Measurements from ENCODE around the gene EIF4E1B. TPM values are rescaled to one million over a fixed set of nuclear protein-coding genes. Genes with fewer than 3 reads are reported as not detected.

EIF4E1B gene
- polyA plus RNA-seq, 1 donor from 2014 or later = 0.82 TPM

DNA sequence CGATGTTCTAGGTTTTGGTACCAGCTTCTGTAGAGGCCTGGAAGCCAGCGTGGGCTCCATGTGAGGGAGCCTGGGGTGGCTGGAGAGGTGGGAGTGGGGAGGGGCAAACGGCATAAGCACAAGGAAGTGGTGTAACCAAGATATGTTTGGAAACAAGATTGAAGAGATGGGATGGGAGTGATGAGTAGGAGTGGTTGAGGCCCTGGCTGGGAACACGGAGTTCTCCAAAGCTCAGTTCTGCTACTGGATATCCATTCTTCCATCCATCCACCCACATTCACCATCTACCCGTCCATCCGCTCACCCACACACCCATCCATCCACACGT is 29.0 kb downstream of the EIF4E1B start:
- H3K9me3 ChIP-seq (ENCODE audit: low read length) = no peaks in the 10 kb centered on the region
- TF ChIP-seq REST (IDR thresholded peaks at IDR 0.05; ENCODE audit: borderline replicate concordance) = no peak
- TF ChIP-seq EZH2 (IDR thresholded peaks at IDR 0.05; ENCODE audit: borderline replicate concordance, insufficient read depth, low read length, poor library complexity, severe bottlenecking) = no peak
- no peak for TF ChIP-seq SMC3 (conservative IDR thresholded peaks at IDR 0.05; ENCODE audit: poor library complexity)
- no peak for TF ChIP-seq RAD21 (conservative IDR thresholded peaks at IDR 0.05)
- TF ChIP-seq, protein P1, sequence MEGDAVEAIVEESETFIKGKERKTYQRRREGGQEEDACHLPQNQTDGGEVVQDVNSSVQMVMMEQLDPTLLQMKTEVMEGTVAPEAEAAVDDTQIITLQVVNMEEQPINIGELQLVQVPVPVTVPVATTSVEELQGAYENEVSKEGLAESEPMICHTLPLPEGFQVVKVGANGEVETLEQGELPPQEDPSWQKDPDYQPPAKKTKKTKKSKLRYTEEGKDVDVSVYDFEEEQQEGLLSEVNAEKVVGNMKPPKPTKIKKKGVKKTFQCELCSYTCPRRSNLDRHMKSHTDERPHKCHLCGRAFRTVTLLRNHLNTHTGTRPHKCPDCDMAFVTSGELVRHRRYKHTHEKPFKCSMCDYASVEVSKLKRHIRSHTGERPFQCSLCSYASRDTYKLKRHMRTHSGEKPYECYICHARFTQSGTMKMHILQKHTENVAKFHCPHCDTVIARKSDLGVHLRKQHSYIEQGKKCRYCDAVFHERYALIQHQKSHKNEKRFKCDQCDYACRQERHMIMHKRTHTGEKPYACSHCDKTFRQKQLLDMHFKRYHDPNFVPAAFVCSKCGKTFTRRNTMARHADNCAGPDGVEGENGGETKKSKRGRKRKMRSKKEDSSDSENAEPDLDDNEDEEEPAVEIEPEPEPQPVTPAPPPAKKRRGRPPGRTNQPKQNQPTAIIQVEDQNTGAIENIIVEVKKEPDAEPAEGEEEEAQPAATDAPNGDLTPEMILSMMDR (IDR thresholded peaks at IDR 0.05; ENCODE audit: poor library complexity, severe bottlenecking) = no peak
- TF ChIP-seq POLR2AphosphoS5 (IDR thresholded peaks at IDR 0.05) = no peak
- no peaks in the 10 kb centered on the region for H3K9me2 ChIP-seq (ENCODE audit: insufficient read depth, low read length)
- no peak overlapping the region for H3K27ac ChIP-seq (ENCODE audit: low read length)
- no peak overlapping the region for H2AFZ ChIP-seq (ENCODE audit: low read depth, low read length)
- no peaks in the 10 kb centered on the region for H4K20me1 ChIP-seq (ENCODE audit: insufficient read depth)
- H3F3A ChIP-seq (ENCODE audit: insufficient read depth, low read length, poor library complexity, severe bottlenecking) = no peaks in the 10 kb centered on the region
- H3K79me2 ChIP-seq (replicated peaks; ENCODE audit: insufficient read depth, low read length) = no peaks in the 10 kb centered on the region
- no peaks in the 10 kb centered on the region for H3K27me3 ChIP-seq (ENCODE audit: insufficient read depth, low read depth, low read length)
- H3K4me3 ChIP-seq (ENCODE audit: low read length) = no peak overlapping the region
- H3K9ac ChIP-seq (ENCODE audit: low read length) = no peak overlapping the region
- H3K4me2 ChIP-seq (ENCODE audit: low read length) = no peak overlapping the region
- no peaks in the 10 kb centered on the region for H3K36me3 ChIP-seq (ENCODE audit: insufficient read depth, low read length)

- Histone ChIP-seq H3F3A (ENCODE audit: insufficient read depth, low read length, poor library complexity, severe bottlenecking) (no peaks in the 10 kb centered on the region), H3K36me3 (ENCODE audit: insufficient read depth, low read length) (no peaks in the 10 kb centered on the region), H3K27me3 (ENCODE audit: insufficient read depth, low read depth, low read length) (no peaks in the 10 kb centered on the region), H2AFZ (ENCODE audit: low read depth, low read length) (no peak overlapping the region), H3K4me3 (ENCODE audit: low read length) (no peak overlapping the region), H3K9me2 (ENCODE audit: insufficient read depth, low read length) (no peaks in the 10 kb centered on the region), H3K4me2 (ENCODE audit: low read length) (no peak overlapping the region), H3K27ac (ENCODE audit: low read length) (no peak overlapping the region), H4K20me1 (ENCODE audit: insufficient read depth) (no peaks in the 10 kb centered on the region), H3K9ac (ENCODE audit: low read length) (no peak overlapping the region), H3K9me3 (ENCODE audit: low read length) (no peaks in the 10 kb centered on the region), H3K79me2 (replicated peaks; ENCODE audit: insufficient read depth, low read length) (no peaks in the 10 kb centered on the region)
- TF ChIP-seq, protein P1 (IDR thresholded peaks at IDR 0.05; ENCODE audit: poor library complexity, severe bottlenecking) = no peak
- TF ChIP-seq TAF1 (IDR thresholded peaks at IDR 0.05; ENCODE audit: low read depth) (no peak), SMC3 (conservative IDR thresholded peaks at IDR 0.05; ENCODE audit: poor library complexity) (no peak), EZH2 (IDR thresholded peaks at IDR 0.05; ENCODE audit: borderline replicate concordance, insufficient read depth, low read length, poor library complexity, severe bottlenecking) (no peak), RAD21 (conservative IDR thresholded peaks at IDR 0.05) (no peak), REST (IDR thresholded peaks at IDR 0.05; ENCODE audit: borderline replicate concordance) (no peak)
These were observed 29.5 kb downstream of the EIF4E1B start for GRCh38 chr5:176659860-176660461.

Measured in neural cell (in vitro differentiated cells).